DMS114 treated with DMSO at 0.1 percent for 48 hours (cell line): ENCODE data around the gene ZFR.
"Not testable (repeated sequence)": the region's sequence is repeated elsewhere in the genome, so short reads cannot be mapped to it uniquely, and the experiment has no call there.

ENCODE experiments used
- DNase-seq: peaks from one replicate; lab custom pipeline; 2025; ENCODE audit not compliant: unreplicated experiment; lab: John Stamatoyannopoulos, UW

Gene ZFR

GRCh38 chr5:32413466-32414263, 30.9 kb downstream of the ZFR start:
- DNase-seq: no peak

- no peak for DNase-seq
Observed at GRCh38 chr5:32410630-32411029, 33.9 kb downstream of the ZFR start.

GRCh38 chr5:32406650-32407049, 37.9 kb downstream of the ZFR start:
- DNase-seq: no peak

- DNase-seq: no peak
Observed at GRCh38 chr5:32405507-32405906, 39.0 kb downstream of the ZFR start.

GRCh38 chr5:32403760-32404159, 40.8 kb downstream of the ZFR start:
- DNase-seq: no peak

GRCh38 chr5:32400401-32400800, 44.1 kb downstream of the ZFR start:
- no peak for DNase-seq

GRCh38 chr5:32398754-32399153, 45.8 kb downstream of the ZFR start:
- DNase-seq: not testable (repeated sequence)

- no peak for DNase-seq
Observed at GRCh38 chr5:32394981-32395380, 49.6 kb downstream of the ZFR start.

GRCh38 chr5:32392039-32392438, 52.5 kb downstream of the ZFR start:
- DNase-seq: no peak

GRCh38 chr5:32390819-32391591, 53.5 kb downstream of the ZFR start:
- DNase-seq: no peak

GRCh38 chr5:32388432-32389129, 56.0 kb downstream of the ZFR start:
- no peak for DNase-seq

GRCh38 chr5:32387841-32388240, 56.7 kb downstream of the ZFR start:
- no peak for DNase-seq

GRCh38 chr5:32387211-32387610, 57.3 kb downstream of the ZFR start:
- no peak for DNase-seq

GRCh38 chr5:32384621-32385020, 59.9 kb downstream of the ZFR start:
- DNase-seq: no peak

GRCh38 chr5:32383586-32383985, 61.0 kb downstream of the ZFR start:
- DNase-seq: no peak

- no peak for DNase-seq
Observed at GRCh38 chr5:32383065-32383464, 61.5 kb downstream of the ZFR start.

GRCh38 chr5:32379421-32379820, 65.1 kb downstream of the ZFR start:
- DNase-seq: no peak

- DNase-seq: no peak
Observed at GRCh38 chr5:32378966-32379365, 65.6 kb downstream of the ZFR start.

- no peak for DNase-seq
Observed at GRCh38 chr5:32369542-32370155, 74.9 kb downstream of the ZFR start.

- DNase-seq: no peak
Observed at GRCh38 chr5:32369032-32369431, 75.5 kb downstream of the ZFR start.

GRCh38 chr5:32367271-32367670, 77.3 kb downstream of the ZFR start:
- not testable (repeated sequence) for DNase-seq
